DND-41 (cell line): ENCODE measurements around the gene HSPBP1.

Source experiments
- ATAC-seq: fragments of 200-7000 bp; cut with Tn5 transposase; 3 replicates; pipeline ENCODE4 v1.9.1; 2021; ENCODE audit warnings: low read depth; ENCODE audit not compliant: insufficient read depth
- DNase-seq: peaks from one replicate; pipeline ENCODE4 v3.0.0-alpha.2; 2020
- H2AFZ ChIP-seq: 2 replicates; pipeline ENCODE4 v1.6.0; 2012; ENCODE audit warnings: low read depth, low read length
- H3K27ac ChIP-seq: 2 replicates; pipeline ENCODE4 v1.5.1; 2012; ENCODE audit warnings: low read length, inconsistent platforms
- H3K27me3 ChIP-seq: fragments of 200-600 bp; sonication (generic); 2 replicates; pipeline ENCODE4 v1.6.0; 2012; ENCODE audit warnings: low read length, mild to moderate bottlenecking, inconsistent platforms; ENCODE audit not compliant: insufficient read depth, poor library complexity
- H3K36me3 ChIP-seq: 2 replicates; pipeline ENCODE4 v1.5.1; 2012; ENCODE audit warnings: low read length, inconsistent platforms; ENCODE audit not compliant: insufficient read depth
- H3K4me1 ChIP-seq: 2 replicates; pipeline ENCODE4 v1.5.1; 2012; ENCODE audit warnings: mild to moderate bottlenecking, low read length; ENCODE audit not compliant: insufficient read depth
- H3K4me2 ChIP-seq: 2 replicates; pipeline ENCODE4 v1.6.0; 2012; ENCODE audit warnings: mild to moderate bottlenecking, moderate library complexity, low read length, inconsistent platforms; ENCODE audit not compliant: insufficient read depth
- H3K4me3 ChIP-seq, 2 experiments: fragments of 200-600 bp in 1 of 2; shearing (Covaris generic) in 1 of 2; 2 replicates each; pipeline ENCODE4 v1.5.1; 2012 to 2016; ENCODE audit warnings: inconsistent platforms in 2 of 2, low read length in 2 of 2, mild to moderate bottlenecking in 2 of 2, low read depth in 1 of 2, moderate library complexity in 1 of 2
- H3K79me2 ChIP-seq: 2 replicates; pipeline ENCODE4 v1.6.0; 2012; ENCODE audit warnings: low read length, inconsistent platforms; ENCODE audit not compliant: insufficient read depth
- H3K9ac ChIP-seq: 2 replicates; pipeline ENCODE4 v1.6.0; 2012; ENCODE audit warnings: low read depth, mild to moderate bottlenecking, inconsistent platforms, low read length, moderate library complexity
- H3K9me3 ChIP-seq: 2 replicates; pipeline ENCODE4 v1.5.1; 2012; ENCODE audit warnings: low read length, moderate library complexity, mild to moderate bottlenecking, inconsistent platforms; ENCODE audit not compliant: insufficient read depth, severe bottlenecking
- H4K20me1 ChIP-seq: 2 replicates; pipeline ENCODE4 v1.6.0; 2012; ENCODE audit warnings: low read length; ENCODE audit not compliant: insufficient read depth
- EZH2 ChIP-seq: IDR thresholded peaks from 3 replicates; pipeline ENCODE4 v1.6.1; 2012; ENCODE audit warnings: borderline replicate concordance, low read depth, mild to moderate bottlenecking, moderate library complexity, low read length, inconsistent platforms; ENCODE audit not compliant: severe bottlenecking
- TF ChIP-seq, protein P1 (sequence below): IDR thresholded peaks from 2 replicates; pipeline ENCODE4 v1.5.1; 2012; ENCODE audit warnings: borderline replicate concordance, low read length, moderate library complexity, mild to moderate bottlenecking; ENCODE audit not compliant: poor library complexity, severe bottlenecking; ENCODE audit errors: extremely low read depth

HSPBP1 gene

DNA sequence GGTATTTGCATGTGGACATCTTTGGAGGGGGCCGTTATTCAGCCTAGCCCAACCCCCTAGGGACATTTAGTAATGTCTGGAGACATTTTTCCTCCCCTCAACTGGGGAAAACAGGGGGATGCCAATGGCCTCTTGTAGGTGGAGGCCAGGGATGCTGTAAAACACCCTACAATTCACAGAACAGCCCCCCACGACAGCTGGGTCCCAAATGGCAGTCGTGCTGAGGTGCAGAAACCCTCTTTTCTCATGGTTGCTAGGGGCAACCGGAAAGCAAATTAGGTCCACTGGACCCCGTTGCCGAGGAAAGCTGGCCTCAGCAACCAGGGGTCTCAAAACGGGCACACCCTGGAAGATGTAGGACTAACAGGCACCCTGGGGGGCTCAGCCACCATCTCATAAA, 30.6 kb upstream of the HSPBP1 start:
- H3K27me3 ChIP-seq, result no peaks in the 10 kb centered on the region
- no peak overlapping the region for H3K4me2 ChIP-seq
- no peak overlapping the region for H3K9ac ChIP-seq
- H3K27ac ChIP-seq, result no peak overlapping the region
- peaks cover 25% of the 10 kb centered on the region for H3K36me3 ChIP-seq
- TF ChIP-seq, protein P1, sequence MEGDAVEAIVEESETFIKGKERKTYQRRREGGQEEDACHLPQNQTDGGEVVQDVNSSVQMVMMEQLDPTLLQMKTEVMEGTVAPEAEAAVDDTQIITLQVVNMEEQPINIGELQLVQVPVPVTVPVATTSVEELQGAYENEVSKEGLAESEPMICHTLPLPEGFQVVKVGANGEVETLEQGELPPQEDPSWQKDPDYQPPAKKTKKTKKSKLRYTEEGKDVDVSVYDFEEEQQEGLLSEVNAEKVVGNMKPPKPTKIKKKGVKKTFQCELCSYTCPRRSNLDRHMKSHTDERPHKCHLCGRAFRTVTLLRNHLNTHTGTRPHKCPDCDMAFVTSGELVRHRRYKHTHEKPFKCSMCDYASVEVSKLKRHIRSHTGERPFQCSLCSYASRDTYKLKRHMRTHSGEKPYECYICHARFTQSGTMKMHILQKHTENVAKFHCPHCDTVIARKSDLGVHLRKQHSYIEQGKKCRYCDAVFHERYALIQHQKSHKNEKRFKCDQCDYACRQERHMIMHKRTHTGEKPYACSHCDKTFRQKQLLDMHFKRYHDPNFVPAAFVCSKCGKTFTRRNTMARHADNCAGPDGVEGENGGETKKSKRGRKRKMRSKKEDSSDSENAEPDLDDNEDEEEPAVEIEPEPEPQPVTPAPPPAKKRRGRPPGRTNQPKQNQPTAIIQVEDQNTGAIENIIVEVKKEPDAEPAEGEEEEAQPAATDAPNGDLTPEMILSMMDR, result no peak
- TF ChIP-seq EZH2, result no peak
- H4K20me1 ChIP-seq, result no peaks in the 10 kb centered on the region
- DNase-seq, result no peak
- H3K4me3 ChIP-seq, result no peak overlapping the region
- no peaks in the 10 kb centered on the region for H3K4me1 ChIP-seq
- ATAC-seq, result no peak
- no peak overlapping the region for H2AFZ ChIP-seq
- no peaks in the 10 kb centered on the region for H3K79me2 ChIP-seq
- no peaks in the 10 kb centered on the region for H3K9me3 ChIP-seq

DNA sequence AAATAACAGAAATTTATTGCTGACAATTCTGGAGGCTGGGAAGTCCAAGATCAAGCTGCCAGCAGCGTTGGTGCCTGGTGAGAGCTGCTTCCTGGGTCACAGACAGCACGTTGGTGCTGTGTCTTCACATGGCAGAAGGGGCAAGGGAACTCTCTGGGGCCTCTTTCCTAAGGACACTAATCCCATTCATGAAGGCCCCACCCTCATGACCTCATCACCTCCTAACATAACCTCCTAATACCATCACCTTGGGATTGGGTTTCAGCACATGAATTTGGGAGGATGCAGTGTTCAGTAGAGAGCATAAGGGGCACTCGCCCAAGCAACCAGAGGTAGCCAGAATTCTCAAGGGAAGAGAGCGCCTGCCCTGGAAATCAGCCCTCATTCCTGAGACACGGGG, 29.5 kb upstream of the HSPBP1 start:
- DNase-seq (no peak), ATAC-seq (no peak)
- Histone ChIP-seq H3K4me1 (no peaks in the 10 kb centered on the region), H4K20me1 (no peaks in the 10 kb centered on the region), H3K79me2 (no peaks in the 10 kb centered on the region), H3K4me3 (no peak overlapping the region), H2AFZ (no peak overlapping the region), H3K9ac (no peak overlapping the region), H3K9me3 (no peaks in the 10 kb centered on the region), H3K27ac (no peak overlapping the region), H3K4me2 (no peak overlapping the region), H3K36me3 (peaks cover 25% of the 10 kb centered on the region), H3K27me3 (no peaks in the 10 kb centered on the region)
- TF ChIP-seq EZH2, result no peak
- TF ChIP-seq, protein P1, result no peak

DNA sequence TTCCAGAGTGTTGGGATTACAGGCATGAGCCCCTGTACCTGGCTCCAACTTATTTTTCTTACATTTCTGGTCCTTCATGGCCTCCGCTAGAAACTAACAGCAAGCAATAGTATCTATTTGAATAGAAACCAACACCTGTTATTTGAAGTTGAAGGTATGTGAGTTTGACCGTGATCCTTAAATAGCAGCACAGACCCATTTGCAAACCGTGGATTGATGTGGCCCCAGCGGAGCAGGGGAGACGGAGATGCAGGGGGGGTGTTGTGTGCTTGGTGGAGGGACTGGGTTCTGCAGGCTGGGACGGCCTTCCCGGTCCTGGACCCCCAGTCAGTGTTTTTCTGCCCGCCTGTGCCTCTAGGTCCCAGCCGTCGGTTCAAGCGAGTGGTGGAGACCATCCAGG, 28.4 kb upstream of the HSPBP1 start:
- H4K20me1 ChIP-seq, result no peaks in the 10 kb centered on the region
- no peaks in the 10 kb centered on the region for H3K79me2 ChIP-seq
- no peak overlapping the region for H2AFZ ChIP-seq
- H3K27ac ChIP-seq, result no peak overlapping the region
- H3K4me1 ChIP-seq, result 0 out of 2 replicates have a peak, but pooled peaks cover 4% of the 10 kb centered on the region
- no peaks in the 10 kb centered on the region for H3K27me3 ChIP-seq
- no peak overlapping the region for H3K4me3 ChIP-seq
- ATAC-seq (no peak), DNase-seq (no peak)
- no peak overlapping the region for H3K9ac ChIP-seq
- H3K9me3 ChIP-seq, result no peaks in the 10 kb centered on the region
- H3K4me2 ChIP-seq, result no peak overlapping the region
- TF ChIP-seq EZH2, result no peak
- TF ChIP-seq, protein P1, result no peak
- peaks cover 31% of the 10 kb centered on the region for H3K36me3 ChIP-seq

DNA sequence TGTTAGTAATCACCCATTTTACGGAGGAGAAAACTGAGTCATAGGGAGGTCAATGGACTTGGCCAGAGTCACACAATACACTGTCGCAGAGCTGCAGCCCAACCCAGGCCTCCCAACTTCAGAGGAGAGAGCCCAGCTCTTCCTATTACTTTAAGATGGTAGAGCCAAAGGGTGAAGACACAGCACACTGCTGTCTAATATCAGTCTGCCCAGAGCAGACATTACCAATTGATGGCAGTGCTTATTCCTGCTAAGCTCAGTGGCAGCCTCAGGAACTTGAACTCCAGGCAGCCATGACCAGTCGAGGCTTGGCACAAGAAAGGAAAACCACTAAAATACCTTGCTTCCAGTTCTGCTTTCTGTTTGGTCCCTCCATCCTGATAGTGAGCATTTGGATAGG, 26.8 kb upstream of the HSPBP1 start:
- H3K4me3 ChIP-seq, result no peak overlapping the region
- H3K36me3 ChIP-seq, result peaks cover 37% of the 10 kb centered on the region
- no peak overlapping the region for H3K4me2 ChIP-seq
- TF ChIP-seq EZH2, result no peak
- TF ChIP-seq, protein P1, result no peak
- ATAC-seq (no peak), DNase-seq (no peak)
- peaks cover 19% of the 10 kb centered on the region for H3K4me1 ChIP-seq
- no peaks in the 10 kb centered on the region for H3K9me3 ChIP-seq
- no peak overlapping the region for H3K27ac ChIP-seq
- no peak overlapping the region for H2AFZ ChIP-seq
- no peak overlapping the region for H3K9ac ChIP-seq
- H4K20me1 ChIP-seq, result no peaks in the 10 kb centered on the region
- peaks cover 14% of the 10 kb centered on the region for H3K79me2 ChIP-seq
- no peaks in the 10 kb centered on the region for H3K27me3 ChIP-seq
